Fibroblast of villous mesenchyme (primary cell): ENCODE data around the gene ZNF724. TPM values are rescaled to one million over a fixed set of nuclear protein-coding genes. Genes with fewer than 3 reads are reported as not detected.
"Not testable (repeated sequence)": the region's sequence is repeated elsewhere in the genome, so short reads cannot be mapped to it uniquely, and the experiment has no call there.

Experiments
- DNase-seq: peaks from one replicate; pipeline ENCODE4 v3.0.0-alpha.2; 2010; ENCODE audit warnings: low read depth
- H3K4me3 ChIP-seq: 2 replicates; pipeline ENCODE4 v1.5.1; 2011; ENCODE audit warnings: low read depth, mild to moderate bottlenecking, low read length
- CTCF ChIP-seq: IDR thresholded peaks from 2 replicates; pipeline ENCODE4 v1.5.1; 2012; ENCODE audit warnings: low read depth, mild to moderate bottlenecking, low read length; ENCODE audit not compliant: insufficient read depth
- total RNA-seq: library from RNA; depleted of rRNA; stranded (reverse); fragments of >200 nt; gene quantifications from 2 replicates; pipeline ENCODE4 v1.2.3, GENCODE V29; 2012

Gene ZNF724
- total RNA-seq, result 5.6 and 6.8 TPM in 2 replicates

- peak; percentile 98 for DNase-seq
- TF ChIP-seq CTCF, result no peak
- H3K4me3 ChIP-seq, result peak within 1 kb of the TSS; percentile 81
These were observed at the start of gene ZNF724 for GRCh38 chr19:23249911-23250649. Gene ZNF724, minus strand, starts transcription at chr19:23250394. Its CDS starts 152 bp downstream, at chr19:23250242.

GRCh38 chr19:23294141-23294540, 43.9 kb upstream of the ZNF724 start:
- TF ChIP-seq CTCF, result no peak
- DNase-seq, result no peak
- H3K4me3 ChIP-seq, result no peak overlapping the region

GRCh38 chr19:23289966-23290365, 39.8 kb upstream of the ZNF724 start:
- H3K4me3 ChIP-seq, result not testable (repeated sequence)

GRCh38 chr19:23287620-23288019, 37.4 kb upstream of the ZNF724 start:
- DNase-seq, result no peak
- H3K4me3 ChIP-seq, result no peak overlapping the region
- no peak for TF ChIP-seq CTCF

More at GRCh38 chr19:23289966-23290365, 39.8 kb upstream of the ZNF724 start:
- DNase-seq, result not testable (repeated sequence)

GRCh38 chr19:23286477-23286876, 36.3 kb upstream of the ZNF724 start:
- peak; percentile 29 for TF ChIP-seq CTCF
- H3K4me3 ChIP-seq, result no peak overlapping the region
- no peak for DNase-seq

- no peak for DNase-seq
- H3K4me3 ChIP-seq, result no peak overlapping the region
- no peak for TF ChIP-seq CTCF
These were observed 35.8 kb upstream of the ZNF724 start for GRCh38 chr19:23285948-23286347.

- DNase-seq, result not testable (repeated sequence)
These were observed 35.1 kb upstream of the ZNF724 start for GRCh38 chr19:23285326-23285725.

GRCh38 chr19:23283925-23284324, 33.7 kb upstream of the ZNF724 start:
- peak; percentile 29 for DNase-seq
- TF ChIP-seq CTCF, result peak; percentile 61
- H3K4me3 ChIP-seq, result no peak overlapping the region

More at GRCh38 chr19:23285326-23285725, 35.1 kb upstream of the ZNF724 start:
- H3K4me3 ChIP-seq, result not testable (repeated sequence)
